Activated CD8-positive, alpha-beta memory T cell treated with anti-CD3 and anti-CD28 coated beads for 48 hours (primary cell): Measurements from ENCODE around the gene SLC22A4.

ENCODE experiments used
- DNase-seq, 3 experiments: peaks; one replicate each; pipeline ENCODE4 v3.0.0-alpha.2; 2020; ENCODE audit warnings: low read depth in 2 of 3, low spot score in 2 of 3

Gene SLC22A4

DNA sequence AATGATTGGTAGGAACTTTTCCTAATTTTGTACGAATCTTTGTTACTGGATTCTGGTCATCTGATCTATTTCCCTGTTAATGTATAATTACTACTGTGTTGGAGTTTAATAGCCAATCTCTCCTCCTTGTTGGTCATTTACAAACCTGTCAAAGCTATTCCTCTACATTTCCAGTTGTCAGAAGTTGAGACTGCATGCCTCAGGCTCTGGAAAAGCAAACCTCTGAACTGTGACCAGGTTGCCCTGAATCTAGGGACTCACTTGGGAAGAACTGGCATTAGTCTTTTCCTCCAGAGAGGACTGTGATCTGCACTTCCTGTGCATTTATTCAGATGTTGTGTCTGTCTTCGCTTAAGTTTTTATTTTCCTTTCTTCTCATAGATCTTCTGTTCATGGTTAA is 20.6 kb upstream of the SLC22A4 start:
- DNase-seq: no peak

DNA sequence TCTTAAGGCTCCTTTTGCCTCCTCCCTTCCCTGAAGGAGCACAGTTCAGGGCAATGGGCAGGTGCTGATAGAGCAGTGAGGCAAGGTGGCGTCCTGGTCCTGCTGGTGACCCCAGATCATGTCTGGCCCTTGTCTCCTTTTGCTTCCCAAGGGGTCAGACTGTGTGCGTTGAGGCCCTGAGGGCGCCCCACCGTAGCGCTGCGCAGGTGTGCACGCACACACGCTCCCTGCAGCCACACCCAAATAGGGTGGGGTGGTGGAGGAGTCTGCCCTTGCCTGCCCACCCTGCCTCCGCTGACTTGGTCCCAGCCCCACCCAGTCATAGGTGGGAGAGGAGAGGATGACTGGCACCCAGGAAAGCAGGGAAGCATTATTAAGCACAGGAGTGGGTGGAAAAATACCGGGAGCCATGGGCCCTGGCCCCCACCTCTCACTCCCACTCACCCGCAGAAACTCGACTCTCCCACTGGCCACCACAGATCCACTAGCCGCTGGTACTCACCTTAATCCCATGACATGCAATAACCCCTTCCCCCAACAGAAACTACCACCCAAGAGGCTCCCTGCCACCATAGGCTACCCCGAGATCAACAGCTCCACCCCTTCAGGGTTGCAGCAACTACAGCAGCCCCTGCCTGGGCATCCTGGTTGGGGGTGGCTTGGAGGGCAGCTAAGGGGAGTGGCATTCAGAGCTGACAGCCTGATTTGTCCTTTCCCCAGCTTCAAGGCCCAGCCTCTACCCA is 20.0 kb upstream of the SLC22A4 start:
- DNase-seq: no peak

GRCh38 chr5:132275367-132276220 is 18.6 kb upstream of the SLC22A4 start:
- no peak for DNase-seq

- no peak for DNase-seq
Measured at GRCh38 chr5:132277256-132277655, 16.9 kb upstream of the SLC22A4 start.

GRCh38 chr5:132277971-132278853 is 16.0 kb upstream of the SLC22A4 start:
- DNase-seq: no peak

DNA sequence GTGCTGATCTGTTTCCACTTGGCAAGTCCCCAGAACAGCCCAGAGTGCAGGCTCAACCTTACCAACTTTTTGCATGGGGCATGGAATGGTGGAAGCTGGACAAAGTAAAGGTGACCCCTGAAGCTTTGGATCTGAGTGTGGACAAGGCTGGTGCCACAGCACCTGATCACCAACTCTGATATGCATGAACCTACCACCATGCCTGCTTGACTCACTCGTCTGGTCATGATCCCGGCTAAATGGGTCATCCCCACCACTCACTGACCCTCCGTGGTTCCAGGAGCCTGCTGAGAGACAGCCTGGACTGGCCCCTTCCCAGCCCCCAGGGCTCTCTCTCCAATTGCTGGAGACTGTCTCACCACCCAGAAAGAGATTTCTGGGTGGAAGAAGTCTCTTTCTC is 14.4 kb upstream of the SLC22A4 start:
- DNase-seq: no peak

DNA sequence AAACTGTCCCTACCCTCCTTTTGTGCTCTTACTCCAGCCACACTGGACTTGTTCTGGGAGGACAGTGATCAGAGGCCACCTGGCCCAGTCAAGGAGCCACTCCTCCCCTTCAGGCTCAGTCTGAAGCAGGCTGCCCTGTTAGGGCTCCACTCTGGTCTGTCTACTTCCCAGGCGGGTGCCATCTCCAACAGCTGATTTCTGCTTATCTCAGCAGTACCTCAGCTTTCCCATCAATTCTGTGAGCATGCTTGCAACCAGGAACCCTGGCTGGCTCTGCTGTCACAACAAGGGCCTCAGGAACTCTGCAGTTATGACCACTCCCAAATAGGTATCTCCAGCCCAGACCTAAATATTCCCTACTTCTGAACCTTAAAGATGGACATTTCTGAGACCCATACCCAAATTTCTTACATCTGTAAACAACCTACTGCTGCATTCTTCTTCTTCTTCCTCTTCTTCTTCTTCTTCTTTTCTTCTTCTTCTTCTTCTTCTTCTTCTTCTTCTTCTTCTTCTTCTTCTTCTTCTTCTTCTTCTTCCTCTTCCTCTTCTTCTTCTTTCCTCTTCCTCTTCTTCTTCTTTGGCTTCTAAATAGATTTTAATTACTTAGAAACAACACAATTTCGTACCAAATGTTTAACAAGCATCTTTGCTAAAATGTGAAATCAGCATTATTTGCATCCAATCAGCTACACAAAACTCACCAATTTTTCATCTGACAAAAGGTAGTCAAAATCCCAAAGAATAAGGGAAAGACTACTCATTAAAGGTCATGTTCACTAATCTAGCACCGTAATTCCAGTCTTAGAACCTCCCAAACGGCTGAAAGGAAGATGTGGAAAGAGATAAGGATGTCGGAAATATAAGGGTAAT is 13.6 kb upstream of the SLC22A4 start:
- DNase-seq: no peak

GRCh38 chr5:132281856-132282614 is 12.2 kb upstream of the SLC22A4 start:
- no peak for DNase-seq

GRCh38 chr5:132283423-132284043 is 10.7 kb upstream of the SLC22A4 start:
- no peak for DNase-seq

GRCh38 chr5:132289097-132289496 is 5.1 kb upstream of the SLC22A4 start:
- DNase-seq: no peak

DNA sequence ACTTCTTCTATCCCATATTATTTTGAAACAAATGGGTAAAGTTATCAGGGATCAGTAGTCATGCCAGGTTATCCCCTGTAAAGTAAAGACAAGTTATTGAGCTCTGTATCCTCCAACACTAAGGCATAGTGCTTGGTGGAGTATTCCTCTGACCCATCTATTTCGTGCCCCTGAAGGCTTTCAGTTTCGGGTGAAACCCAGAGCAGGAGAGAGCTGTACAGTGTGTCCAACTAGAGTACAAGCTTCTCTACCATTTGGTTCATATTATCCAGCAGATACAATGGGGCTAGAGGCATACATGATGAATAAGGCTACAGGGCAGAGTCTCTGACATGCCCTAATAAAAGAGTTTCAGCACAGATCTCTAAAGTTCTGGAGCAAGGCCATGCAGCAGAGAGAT is 3.2 kb upstream of the SLC22A4 start:
- DNase-seq: no peak

DNA sequence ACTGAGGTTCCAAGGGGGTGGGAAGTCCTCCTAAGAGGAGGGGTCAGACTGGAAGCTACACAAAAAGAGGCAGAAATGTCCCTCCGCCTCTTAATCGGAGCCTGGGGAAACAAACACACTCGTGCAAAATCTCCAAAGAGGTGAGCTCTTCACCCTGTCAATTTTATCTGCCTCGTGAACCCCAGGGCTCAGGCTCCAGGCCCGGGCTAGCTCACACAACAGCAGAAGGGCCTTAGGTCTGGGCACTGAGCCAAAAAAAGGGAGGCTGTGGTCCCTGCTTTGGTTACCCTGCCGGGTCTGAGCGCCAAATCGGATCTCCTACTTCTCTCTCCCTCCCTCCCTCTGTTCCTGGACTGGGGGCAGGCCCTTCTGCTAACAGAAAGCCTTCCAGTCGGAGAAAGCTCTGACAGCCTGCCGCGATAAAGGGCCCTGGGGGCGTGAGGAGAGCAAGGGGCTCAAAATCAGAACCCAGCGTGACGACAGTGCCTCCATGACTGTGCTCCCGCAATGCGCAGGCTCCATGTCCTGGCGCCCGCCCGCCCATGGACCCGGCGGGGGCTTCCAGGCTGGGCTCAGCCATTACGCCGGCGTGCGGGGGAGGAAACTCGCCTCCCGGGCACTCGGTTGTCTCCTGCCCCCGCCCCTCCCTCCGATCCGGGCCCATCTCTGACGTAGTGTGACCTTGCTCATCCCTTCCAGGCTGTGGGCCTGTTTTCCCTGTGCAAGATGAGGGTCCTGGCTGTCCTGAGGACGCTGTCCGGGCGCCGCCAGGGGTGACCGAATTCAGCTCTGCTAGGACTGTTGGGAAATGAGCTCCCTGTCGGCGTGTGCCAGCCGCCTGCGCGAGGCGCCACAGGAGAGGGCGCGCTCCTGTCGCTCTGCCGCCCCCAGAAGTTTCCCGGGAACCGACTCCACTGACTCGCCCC is 865 bp upstream of the SLC22A4 start:
- peak; percentile 61 to 84 (median 71) for DNase-seq

DNA sequence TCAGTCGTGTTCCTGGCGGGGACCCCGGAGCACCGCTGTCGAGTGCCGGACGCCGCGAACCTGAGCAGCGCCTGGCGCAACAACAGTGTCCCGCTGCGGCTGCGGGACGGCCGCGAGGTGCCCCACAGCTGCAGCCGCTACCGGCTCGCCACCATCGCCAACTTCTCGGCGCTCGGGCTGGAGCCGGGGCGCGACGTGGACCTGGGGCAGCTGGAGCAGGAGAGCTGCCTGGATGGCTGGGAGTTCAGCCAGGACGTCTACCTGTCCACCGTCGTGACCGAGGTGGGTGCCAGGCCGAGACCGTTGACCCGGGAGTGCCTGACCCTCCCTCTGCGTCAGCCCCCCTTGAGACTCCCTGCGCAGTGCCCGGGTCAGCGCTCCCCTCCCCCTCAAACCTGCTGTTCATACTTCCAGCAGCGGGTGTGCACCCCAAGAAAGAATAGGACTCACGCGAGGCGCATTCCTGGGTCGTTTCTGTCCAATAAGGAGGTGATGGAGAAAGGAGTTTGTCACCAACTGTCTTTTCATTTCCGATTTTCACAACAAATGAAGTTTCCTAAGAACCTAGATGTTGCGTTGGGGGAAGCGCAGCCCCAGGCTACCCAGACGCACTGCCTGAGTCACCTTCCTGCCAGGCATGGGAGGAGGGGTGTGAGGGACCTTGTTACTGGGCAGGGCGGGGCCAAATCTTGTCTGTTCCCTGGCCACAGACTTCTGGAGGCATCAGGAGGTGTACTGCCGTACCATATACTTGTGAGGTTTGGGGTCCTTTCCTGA is 722 bp downstream of the SLC22A4 start:
- DNase-seq: peak in 2 of 3 experiments; percentile 47 to 61

GRCh38 chr5:132295505-132296411 is 1.6 kb downstream of the SLC22A4 start:
- no peak for DNase-seq

DNA sequence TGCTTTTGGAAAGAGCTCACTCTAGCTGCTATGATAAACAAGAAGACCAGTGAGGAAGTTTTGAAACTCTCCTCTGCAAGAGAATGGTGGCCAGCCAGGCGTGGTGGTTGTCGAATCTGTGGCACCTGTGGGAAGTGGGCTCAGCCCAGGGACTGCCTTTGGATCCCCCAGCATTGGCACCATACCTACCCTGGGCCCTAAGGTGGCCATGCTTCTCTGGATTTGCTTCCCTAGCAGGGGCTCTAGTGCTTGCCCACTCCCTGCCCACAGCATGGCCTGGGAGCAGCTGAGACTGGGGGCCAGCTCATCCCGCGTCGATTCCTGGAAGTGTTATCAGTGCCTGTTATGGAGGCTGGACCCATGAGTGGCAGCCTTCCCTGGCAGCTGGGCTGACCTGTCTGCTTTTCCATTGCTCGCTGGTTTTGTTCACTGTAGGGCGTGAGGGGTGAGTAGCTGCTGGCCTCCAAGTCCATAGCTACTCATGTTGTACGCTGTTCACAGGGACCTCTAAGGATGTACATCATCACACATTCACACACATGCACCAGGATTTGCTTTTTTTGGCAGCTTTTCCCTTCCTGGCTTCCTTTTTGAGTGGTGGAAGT is 2.3 kb downstream of the SLC22A4 start:
- DNase-seq: no peak
